Measurements from ENCODE around the gene TFEC. TPM values are rescaled to one million over a fixed set of nuclear protein-coding genes. Genes with fewer than 3 reads are reported as not detected.
"Not testable (repeated sequence)": the region's sequence is repeated elsewhere in the genome, so short reads cannot be mapped to it uniquely, and the experiment has no call there.

TFEC gene
- total RNA-seq, 1 donor from 2014 or later, result 4.2 TPM

- DNase-seq (ENCODE audit: low spot score), result no peak
Measured at GRCh38 chr7:115988401-115988800, 42.2 kb downstream of the TFEC start.

GRCh38 chr7:115987486-115987885, 43.1 kb downstream of the TFEC start:
- no peak for DNase-seq (ENCODE audit: low spot score)

GRCh38 chr7:115984105-115984504, 46.5 kb downstream of the TFEC start:
- no peak for DNase-seq (ENCODE audit: low spot score)

GRCh38 chr7:115980159-115980558, 50.4 kb downstream of the TFEC start:
- DNase-seq (ENCODE audit: low spot score), result no peak

- no peak for DNase-seq (ENCODE audit: low spot score)
Measured at GRCh38 chr7:115976651-115977050, 53.9 kb downstream of the TFEC start.

- no peak for DNase-seq (ENCODE audit: low spot score)
Measured at GRCh38 chr7:115975766-115976165, 54.8 kb downstream of the TFEC start.

- no peak for DNase-seq (ENCODE audit: low spot score)
Measured at GRCh38 chr7:115973406-115973805, 57.2 kb downstream of the TFEC start.

- no peak for DNase-seq (ENCODE audit: low spot score)
Measured at GRCh38 chr7:115971506-115971905, 59.1 kb downstream of the TFEC start.

GRCh38 chr7:115968596-115968995, 62.0 kb downstream of the TFEC start:
- no peak for DNase-seq (ENCODE audit: low spot score)

GRCh38 chr7:115968171-115968570, 62.4 kb downstream of the TFEC start:
- DNase-seq (ENCODE audit: low spot score), result no peak

GRCh38 chr7:115965796-115966475, 64.6 kb downstream of the TFEC start:
- DNase-seq (ENCODE audit: low spot score), result no peak

GRCh38 chr7:115965236-115965635, 65.3 kb downstream of the TFEC start:
- no peak for DNase-seq (ENCODE audit: low spot score)

GRCh38 chr7:115964799-115965198, 65.8 kb downstream of the TFEC start:
- no peak for DNase-seq (ENCODE audit: low spot score)

- no peak for DNase-seq (ENCODE audit: low spot score)
Measured at GRCh38 chr7:115962340-115962739, 68.2 kb downstream of the TFEC start.

GRCh38 chr7:115953592-115954255, 76.8 kb downstream of the TFEC start:
- no peak for DNase-seq (ENCODE audit: low spot score)

- no peak for DNase-seq (ENCODE audit: low spot score)
Measured at GRCh38 chr7:115952832-115953231, 77.7 kb downstream of the TFEC start.

- DNase-seq (ENCODE audit: low spot score), result no peak
Measured at GRCh38 chr7:115951547-115951946, 79.0 kb downstream of the TFEC start.

GRCh38 chr7:115941703-115942268, 88.8 kb downstream of the TFEC start:
- DNase-seq (ENCODE audit: low spot score), result no peak

GRCh38 chr7:115940460-115941060, 90.0 kb downstream of the TFEC start:
- DNase-seq (ENCODE audit: low spot score), result no peak

GRCh38 chr7:115937960-115938359, 92.6 kb downstream of the TFEC start:
- DNase-seq (ENCODE audit: low spot score), result no peak

GRCh38 chr7:115933471-115933870, 97.1 kb downstream of the TFEC start:
- DNase-seq (ENCODE audit: low spot score), result no peak

GRCh38 chr7:115932880-115933279, 97.7 kb downstream of the TFEC start:
- DNase-seq (ENCODE audit: low spot score), result no peak

- not testable (repeated sequence) for DNase-seq (ENCODE audit: low spot score)
Measured at GRCh38 chr7:115930184-115930583, 100.4 kb downstream of the TFEC start.
